Left lung (tissue), 10 donors: ENCODE data around the gene NFATC4. TPM values are rescaled to one million over a fixed set of nuclear protein-coding genes. Genes with fewer than 3 reads are reported as not detected.
A peak's percentile ranks its signal among the peaks of the same experiment; 100 is the strongest.
"Not testable (repeated sequence)": the region's sequence is repeated elsewhere in the genome, so short reads cannot be mapped to it uniquely, and the experiment has no call there.

ENCODE experiments used
- ATAC-seq: fragments of 200-7000 bp; cut with Tn5 transposase; one replicate; pipeline ENCODE4 v1.9.1; 2020; ENCODE audit warnings: moderate library complexity
- DNase-seq, 4 donors: peaks; one replicate each; pipeline ENCODE4 v3.0.0-alpha.2; 2013 to 2020
- H3K27ac ChIP-seq, 2 donors: fragments of 200-600 bp; sonication (generic) in 1 of 2; one replicate each; pipeline versions ENCODE4 v1.5.0 to v1.8.0; 2020 to 2021
- H3K27me3 ChIP-seq, 2 donors: fragments of 200-600 bp; sonication (generic) in 1 of 2; one replicate each; pipeline versions ENCODE4 v1.5.0 to v1.8.0; 2020 to 2021
- H3K36me3 ChIP-seq, 2 donors: fragments of 200-600 bp; sonication (generic) in 1 of 2; one replicate each; pipeline versions ENCODE4 v1.5.0 to v1.8.0; 2020 to 2021
- H3K4me1 ChIP-seq, 2 donors: fragments of 200-600 bp; one replicate each; pipeline ENCODE4 v1.8.0; 2021
- H3K4me3 ChIP-seq, 2 donors: fragments of 200-600 bp; sonication (generic) in 1 of 2; one replicate each; pipeline versions ENCODE4 v1.5.0 to v1.8.0; 2020 to 2021; ENCODE audit warnings: mild to moderate bottlenecking in 1 of 2
- H3K9me3 ChIP-seq, 2 donors: fragments of 200-600 bp; sonication (generic) in 1 of 2; one replicate each; pipeline versions ENCODE4 v1.5.0 to v1.8.0; 2020 to 2021
- intact Hi-C, 2 donors: fragments of 100-400 bp; cut with DNase I; formaldehyde crosslinking; loops; one replicate each; pipeline versions ENCODE4 v1.11.2 to v1.14.2; 2022
- polyA plus RNA-seq, 6 donors: library from polyadenylated mRNA; unstranded; fragments of 120-200 nt; gene quantifications; one replicate each; pipeline ENCODE4 v1.2.1, GENCODE V29; 2013; ENCODE audit not compliant: insufficient read length in 6 of 6
- total RNA-seq, 2 donors: library from RNA; stranded (reverse); fragmentation: NEBNext Ultra II Directional; extraction: Animal tissue kit (Norgen Biotek cat#: 25700); gene quantifications; one replicate each; pipeline ENCODE4 v1.2.1, GENCODE V29; 2021
- TF ChIP-seq, protein P1 (sequence below), 2 donors: fragments of 200-600 bp; sonication (generic) in 1 of 2; IDR thresholded peaks; one replicate each; pipeline versions ENCODE4 v1.5.0 to v1.8.0; 2021; ENCODE audit warnings: antibody characterized with exemption in 2 of 2
- donor health status: DM: no; HTN: yes; CAD: no.
- donor health status: DM: no; HTN: no; CAD: no.

NFATC4 gene
- total and polyA plus RNA-seq, 8 donors = 39.4 to 102 (median 81.1) TPM

DNA sequence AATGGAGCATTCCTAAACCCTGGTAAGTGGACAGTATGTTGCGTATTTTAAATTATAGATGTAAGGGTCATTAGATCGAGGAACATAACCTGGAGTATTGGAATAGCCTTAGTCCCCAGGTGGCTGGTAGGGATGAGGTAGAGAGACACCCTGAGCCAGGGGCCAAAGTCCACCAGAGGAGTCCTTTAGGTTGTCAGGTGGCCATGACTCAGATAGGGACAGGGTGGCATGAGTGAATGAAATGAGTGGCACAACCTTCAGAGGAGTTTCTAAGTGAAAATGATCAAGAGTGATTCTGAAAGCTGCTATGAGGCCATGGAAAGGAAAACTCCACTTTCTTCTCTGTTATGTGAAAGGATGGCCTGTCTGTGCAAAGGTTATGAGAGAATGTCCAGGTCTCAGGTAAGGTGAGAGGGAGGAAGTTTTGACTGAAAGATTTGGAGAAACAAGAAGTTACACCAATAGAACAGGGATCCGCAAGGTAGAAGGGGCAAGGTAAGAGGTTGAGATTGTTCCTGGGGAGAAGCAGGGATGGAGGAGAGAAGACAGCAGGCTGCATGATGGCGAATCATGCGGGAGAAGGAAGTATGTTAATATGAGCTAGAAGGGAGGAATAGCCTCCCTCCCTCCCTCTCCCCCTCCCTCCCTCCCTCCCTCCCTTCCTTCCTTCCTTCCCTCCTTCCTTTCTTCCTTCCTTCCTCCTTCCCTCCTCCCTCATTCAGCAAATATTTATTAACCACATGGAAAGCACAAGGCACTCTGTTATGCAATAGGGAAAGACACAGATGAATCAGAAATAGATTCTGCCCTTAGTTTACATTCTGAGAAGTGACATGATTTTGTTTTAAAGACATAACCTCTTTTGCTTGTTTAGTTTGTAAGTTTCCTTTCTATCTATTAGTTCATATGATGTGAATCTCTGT is 14.2 kb upstream of the NFATC4 start:
- TF ChIP-seq, protein P1, sequence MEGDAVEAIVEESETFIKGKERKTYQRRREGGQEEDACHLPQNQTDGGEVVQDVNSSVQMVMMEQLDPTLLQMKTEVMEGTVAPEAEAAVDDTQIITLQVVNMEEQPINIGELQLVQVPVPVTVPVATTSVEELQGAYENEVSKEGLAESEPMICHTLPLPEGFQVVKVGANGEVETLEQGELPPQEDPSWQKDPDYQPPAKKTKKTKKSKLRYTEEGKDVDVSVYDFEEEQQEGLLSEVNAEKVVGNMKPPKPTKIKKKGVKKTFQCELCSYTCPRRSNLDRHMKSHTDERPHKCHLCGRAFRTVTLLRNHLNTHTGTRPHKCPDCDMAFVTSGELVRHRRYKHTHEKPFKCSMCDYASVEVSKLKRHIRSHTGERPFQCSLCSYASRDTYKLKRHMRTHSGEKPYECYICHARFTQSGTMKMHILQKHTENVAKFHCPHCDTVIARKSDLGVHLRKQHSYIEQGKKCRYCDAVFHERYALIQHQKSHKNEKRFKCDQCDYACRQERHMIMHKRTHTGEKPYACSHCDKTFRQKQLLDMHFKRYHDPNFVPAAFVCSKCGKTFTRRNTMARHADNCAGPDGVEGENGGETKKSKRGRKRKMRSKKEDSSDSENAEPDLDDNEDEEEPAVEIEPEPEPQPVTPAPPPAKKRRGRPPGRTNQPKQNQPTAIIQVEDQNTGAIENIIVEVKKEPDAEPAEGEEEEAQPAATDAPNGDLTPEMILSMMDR (IDR thresholded peaks at IDR 0.05) = no peak
- peak overlapping the region; percentile 56 to 60 for H3K27ac ChIP-seq
- H3K4me1 ChIP-seq = peaks cover 4 to 24% of the 10 kb centered on the region in 2 donors
- no peaks in the 10 kb centered on the region for H3K27me3 ChIP-seq
- ATAC-seq = peak; percentile 29
- H3K9me3 ChIP-seq = no peaks in the 10 kb centered on the region
- H3K4me3 ChIP-seq = no peak overlapping the region
- H3K36me3 ChIP-seq = no peaks in the 10 kb centered on the region
- intact Hi-C loops = no loop called here
- no peak for DNase-seq

- not testable (repeated sequence) for DNase-seq
Measured at GRCh38 chr14:24354482-24354825, 13.5 kb upstream of the NFATC4 start.

DNA sequence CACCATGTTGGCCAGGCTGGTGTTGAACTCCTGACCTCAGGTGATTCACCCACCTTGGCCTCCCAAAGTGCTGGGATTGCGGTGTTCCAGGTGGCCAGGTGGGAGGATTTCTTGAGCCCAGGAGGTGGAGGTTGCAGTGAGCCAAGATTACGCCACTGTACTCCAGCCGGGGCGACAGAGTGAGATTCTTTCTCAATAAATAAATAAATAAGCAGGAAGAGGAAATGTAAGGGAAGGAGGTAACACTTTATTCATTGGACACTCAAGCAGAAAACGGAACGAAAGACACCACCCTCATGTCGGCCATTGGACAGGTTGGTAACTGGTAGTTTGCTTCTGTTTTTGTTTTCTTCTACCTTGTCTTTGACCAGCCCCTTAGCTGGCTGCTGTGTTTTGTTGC is 13.0 kb upstream of the NFATC4 start:
- no peak for ATAC-seq
- intact Hi-C loops = no loop called here

More at GRCh38 chr14:24354482-24354825, 13.5 kb upstream of the NFATC4 start:
- H3K27me3 ChIP-seq, intact Hi-C loops, H3K9me3 ChIP-seq, ATAC-seq, H3K4me3 ChIP-seq, H3K36me3 ChIP-seq: not testable (repeated sequence)
- peak overlapping the region; percentile 56 to 60 for H3K27ac ChIP-seq
- peaks cover 4 to 24% of the 10 kb centered on the region in 2 donors for H3K4me1 ChIP-seq

GRCh38 chr14:24356208-24356607 is 11.8 kb upstream of the NFATC4 start:
- ATAC-seq (no peak), DNase-seq (no peak)
- Histone ChIP-seq H3K4me3 (no peak overlapping the region), H3K9me3 (no peaks in the 10 kb centered on the region), H3K27me3 (no peaks in the 10 kb centered on the region), H3K36me3 (no peaks in the 10 kb centered on the region), H3K4me1 (peaks cover 4 to 24% of the 10 kb centered on the region in 2 donors), H3K27ac (no peak overlapping the region)
- intact Hi-C loops = no loop called here
- TF ChIP-seq, protein P1 (IDR thresholded peaks at IDR 0.05) = no peak

More for the DNA sequence above, 13.0 kb upstream of the NFATC4 start:
- no peaks in the 10 kb centered on the region for H3K9me3 ChIP-seq
- H3K27me3 ChIP-seq = no peaks in the 10 kb centered on the region
- no peak for DNase-seq
- peaks cover 4 to 24% of the 10 kb centered on the region in 2 donors for H3K4me1 ChIP-seq
- no peak overlapping the region for H3K27ac ChIP-seq
- no peaks in the 10 kb centered on the region for H3K36me3 ChIP-seq
- TF ChIP-seq, protein P1 (IDR thresholded peaks at IDR 0.05) = no peak
- H3K4me3 ChIP-seq = no peak overlapping the region

GRCh38 chr14:24360281-24360680 is 7.7 kb upstream of the NFATC4 start:
- H3K4me3 ChIP-seq = no peak overlapping the region
- H3K27me3 ChIP-seq = peaks cover 0 to 5% of the 10 kb centered on the region in 2 donors
- ATAC-seq (no peak), DNase-seq (no peak)
- H3K36me3 ChIP-seq = no peaks in the 10 kb centered on the region
- H3K4me1 ChIP-seq = peaks cover 0 to 5% of the 10 kb centered on the region in 2 donors
- H3K9me3 ChIP-seq = no peaks in the 10 kb centered on the region
- TF ChIP-seq, protein P1 (IDR thresholded peaks at IDR 0.05) = no peak
- intact Hi-C loops = no loop called here
- H3K27ac ChIP-seq = no peak overlapping the region
